H1 (cell line): ENCODE data around the gene MRPL47. TPM values are rescaled to one million over a fixed set of nuclear protein-coding genes. Genes with fewer than 3 reads are reported as not detected.

ENCODE experiments used
- CEBPB ChIP-seq: IDR thresholded peaks from 2 replicates; pipeline ENCODE4 v1.6.1; 2012; ENCODE audit warnings: low read depth, low read length
- SIN3A ChIP-seq, 2 experiments: IDR thresholded peaks in 1 of 2; conservative IDR thresholded peaks in 1 of 2; 2 replicates each; pipeline ENCODE4 v1.6.1; 2011 to 2012; ENCODE audit warnings: low read length in 2 of 2, improper control_type of control experiment in 1 of 2, low read depth in 1 of 2, mild to moderate bottlenecking in 1 of 2
- polyA plus RNA-seq, 7 experiments: library from polyadenylated mRNA; depleted of rRNA in 3 of 7; stranded (reverse) in 5 of 7; unstranded in 2 of 7; fragments of >200 nt in 5 of 7; fragments of 200-250 nt in 2 of 7; gene quantifications; 1 replicate in 5 of 7; 2 replicates in 1 of 7; 4 replicates in 1 of 7; pipeline versions ENCODE4 v1.2.1 to v1.2.3, GENCODE V29; 2011 to 2013; ENCODE audit warnings: missing spikeins in 2 of 7, mixed read lengths in 2 of 7
- total RNA-seq: library from RNA; stranded (reverse); fragmentation: NEBNext Ultra II Directional; extraction: Animal tissue kit (Norgen Biotek cat#: 25700); gene quantifications from 2 replicates; pipeline ENCODE4 v1.2.1, GENCODE V29; 2021
- TF ChIP-seq, protein P1 (sequence below): IDR thresholded peaks from 2 replicates; pipeline ENCODE4 v1.6.1; 2012; ENCODE audit warnings: low read length, inconsistent platforms

The MRPL47 gene
- total and polyA plus RNA-seq, 2 of the 8 experiments (the other 6 are each of a cell fraction or from before 2014, with no cell fraction given) = 26.1 to 76.6 TPM

DNA sequence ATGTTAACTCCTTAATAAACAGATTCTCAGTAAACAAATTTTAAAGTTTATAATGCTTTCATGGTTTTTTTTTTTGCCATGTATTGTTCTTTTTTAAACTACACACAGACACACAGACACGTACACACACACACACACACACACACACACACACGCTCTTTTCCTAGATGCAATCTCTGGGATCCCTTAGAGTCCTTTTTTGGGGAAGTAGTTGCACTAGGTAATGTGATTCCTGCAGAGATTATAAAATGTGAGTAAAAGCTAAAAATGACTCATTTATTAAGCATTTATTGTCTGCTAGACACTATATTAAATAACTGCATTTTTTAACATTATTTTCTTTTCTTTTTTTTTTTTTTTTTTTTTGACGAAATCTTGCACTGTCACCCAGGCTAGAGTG is 20.0 kb upstream of the MRPL47 start (continued):
- TF ChIP-seq, protein P1, sequence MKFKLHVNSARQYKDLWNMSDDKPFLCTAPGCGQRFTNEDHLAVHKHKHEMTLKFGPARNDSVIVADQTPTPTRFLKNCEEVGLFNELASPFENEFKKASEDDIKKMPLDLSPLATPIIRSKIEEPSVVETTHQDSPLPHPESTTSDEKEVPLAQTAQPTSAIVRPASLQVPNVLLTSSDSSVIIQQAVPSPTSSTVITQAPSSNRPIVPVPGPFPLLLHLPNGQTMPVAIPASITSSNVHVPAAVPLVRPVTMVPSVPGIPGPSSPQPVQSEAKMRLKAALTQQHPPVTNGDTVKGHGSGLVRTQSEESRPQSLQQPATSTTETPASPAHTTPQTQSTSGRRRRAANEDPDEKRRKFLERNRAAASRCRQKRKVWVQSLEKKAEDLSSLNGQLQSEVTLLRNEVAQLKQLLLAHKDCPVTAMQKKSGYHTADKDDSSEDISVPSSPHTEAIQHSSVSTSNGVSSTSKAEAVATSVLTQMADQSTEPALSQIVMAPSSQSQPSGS = no peak
- TF ChIP-seq CEBPB = no peak
- no peak for TF ChIP-seq SIN3A (conservative IDR thresholded peaks at IDR 0.05 in 1 of 2, IDR thresholded peaks at IDR 0.05 in 1 of 2; ENCODE audit: low read depth in 1 of 2, low read length in 2 of 2)
